Gastrocnemius medialis (tissue), 4 donors: ENCODE measurements around the gene ACTBL2. TPM values are rescaled to one million over a fixed set of nuclear protein-coding genes. Genes with fewer than 3 reads are reported as not detected.
"Not testable (repeated sequence)": the region's sequence is repeated elsewhere in the genome, so short reads cannot be mapped to it uniquely, and the experiment has no call there.

ENCODE experiments used
- ATAC-seq, 2 donors: fragments of 150-250 bp; one replicate each; pipeline ENCODE4 v1.9.1; 2016
- DNase-seq, 2 donors: peaks; one replicate each; pipeline ENCODE4 v3.0.0-alpha.2; 2019
- H3K27ac ChIP-seq, 4 donors: fragments of 200-600 bp; sonication (generic); 1 replicate in 1 of 4; 2 replicates in 3 of 4; pipeline ENCODE4 v1.5.1; 2016 to 2018; ENCODE audit warnings: mild to moderate bottlenecking in 2 of 4, moderate library complexity in 1 of 4
- H3K27me3 ChIP-seq, 3 donors: fragments of 200-600 bp; sonication (generic) in 2 of 3; 1 replicate in 1 of 3; 2 replicates in 2 of 3; pipeline versions ENCODE4 v1.5.1 to v1.6.0; 2016 to 2019; ENCODE audit warnings: mild to moderate bottlenecking in 1 of 3, moderate library complexity in 1 of 3
- H3K36me3 ChIP-seq, 2 donors: fragments of 200-600 bp; sonication (generic) in 1 of 2; one replicate each; pipeline ENCODE4 v1.5.1; 2017 to 2018
- H3K4me1 ChIP-seq, 2 donors: fragments of 200-600 bp; sonication (generic) in 1 of 2; one replicate each; pipeline ENCODE4 v1.5.1; 2016 to 2017; ENCODE audit warnings: mild to moderate bottlenecking in 2 of 2
- H3K4me3 ChIP-seq, 4 donors: fragments of 200-600 bp; sonication (generic) in 3 of 4; 1 replicate in 1 of 4; 2 replicates in 3 of 4; pipeline ENCODE4 v1.5.1; 2016 to 2019; ENCODE audit warnings: mild to moderate bottlenecking in 2 of 4
- H3K9me3 ChIP-seq, 3 donors: fragments of 200-600 bp; sonication (generic) in 2 of 3; 1 replicate in 1 of 3; 2 replicates in 2 of 3; pipeline ENCODE4 v1.5.1; 2016 to 2019
- POLR2A ChIP-seq, 2 donors: fragments of 450-650 bp; IDR thresholded peaks; one replicate each; pipeline ENCODE4 v1.6.1; 2017; ENCODE audit warnings: antibody characterized with exemption in 2 of 2, mild to moderate bottlenecking in 2 of 2, moderate library complexity in 2 of 2
- in situ Hi-C, 4 donors: fragments of 200-750 bp; cut with MboI; loops; one replicate each; pipeline versions ENCODE4 v1.15.0 to v1.8.0; 2017; ENCODE audit warnings: low sequenced_read_pairs in 4 of 4
- intact Hi-C: fragments of 100-400 bp; cut with DNase I; formaldehyde crosslinking; loops from one replicate; pipeline ENCODE4 v1.15.1; 2023; ENCODE audit warnings: low total_unique reads
- total RNA-seq, 4 donors: library from RNA; depleted of rRNA; stranded (reverse); fragments of >200 nt; gene quantifications; one replicate each; pipeline versions ENCODE4 v1.1.0 to v1.2.3, GENCODE V29; 2016
- TF ChIP-seq, protein P1 (sequence below), 5 experiments: fragments of 450-650 bp in 3 of 5; fragments of 200-600 bp in 2 of 5; sonication (generic) in 2 of 5; IDR thresholded peaks in 4 of 5; conservative IDR thresholded peaks in 1 of 5; 1 replicate in 4 of 5; 2 replicates in 1 of 5; pipeline ENCODE4 v1.5.1; 2016 to 2019; ENCODE audit warnings: antibody characterized with exemption in 5 of 5, mild to moderate bottlenecking in 3 of 5, moderate library complexity in 3 of 5

ACTBL2 gene
- total RNA-seq, 4 donors from 2014 or later, result not detected

GRCh38 chr5:57478826-57479225 lies 3.8 kb downstream of the ACTBL2 start:
- Histone ChIP-seq H3K27me3 (no peaks in the 10 kb centered on the region), H3K9me3 (no peaks in the 10 kb centered on the region), H3K4me3 (no peak overlapping the region), H3K36me3 (no peaks in the 10 kb centered on the region), H3K27ac (no peak overlapping the region), H3K4me1 (no peaks in the 10 kb centered on the region)
- TF ChIP-seq, protein P1, sequence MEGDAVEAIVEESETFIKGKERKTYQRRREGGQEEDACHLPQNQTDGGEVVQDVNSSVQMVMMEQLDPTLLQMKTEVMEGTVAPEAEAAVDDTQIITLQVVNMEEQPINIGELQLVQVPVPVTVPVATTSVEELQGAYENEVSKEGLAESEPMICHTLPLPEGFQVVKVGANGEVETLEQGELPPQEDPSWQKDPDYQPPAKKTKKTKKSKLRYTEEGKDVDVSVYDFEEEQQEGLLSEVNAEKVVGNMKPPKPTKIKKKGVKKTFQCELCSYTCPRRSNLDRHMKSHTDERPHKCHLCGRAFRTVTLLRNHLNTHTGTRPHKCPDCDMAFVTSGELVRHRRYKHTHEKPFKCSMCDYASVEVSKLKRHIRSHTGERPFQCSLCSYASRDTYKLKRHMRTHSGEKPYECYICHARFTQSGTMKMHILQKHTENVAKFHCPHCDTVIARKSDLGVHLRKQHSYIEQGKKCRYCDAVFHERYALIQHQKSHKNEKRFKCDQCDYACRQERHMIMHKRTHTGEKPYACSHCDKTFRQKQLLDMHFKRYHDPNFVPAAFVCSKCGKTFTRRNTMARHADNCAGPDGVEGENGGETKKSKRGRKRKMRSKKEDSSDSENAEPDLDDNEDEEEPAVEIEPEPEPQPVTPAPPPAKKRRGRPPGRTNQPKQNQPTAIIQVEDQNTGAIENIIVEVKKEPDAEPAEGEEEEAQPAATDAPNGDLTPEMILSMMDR (IDR thresholded peaks at IDR 0.05 in 4 of 5, conservative IDR thresholded peaks at IDR 0.05 in 1 of 5), result no peak
- in situ Hi-C loops, result no loop called here
- DNase-seq (no peak), ATAC-seq (no peak)
- intact Hi-C loops, result no loop called here

DNA sequence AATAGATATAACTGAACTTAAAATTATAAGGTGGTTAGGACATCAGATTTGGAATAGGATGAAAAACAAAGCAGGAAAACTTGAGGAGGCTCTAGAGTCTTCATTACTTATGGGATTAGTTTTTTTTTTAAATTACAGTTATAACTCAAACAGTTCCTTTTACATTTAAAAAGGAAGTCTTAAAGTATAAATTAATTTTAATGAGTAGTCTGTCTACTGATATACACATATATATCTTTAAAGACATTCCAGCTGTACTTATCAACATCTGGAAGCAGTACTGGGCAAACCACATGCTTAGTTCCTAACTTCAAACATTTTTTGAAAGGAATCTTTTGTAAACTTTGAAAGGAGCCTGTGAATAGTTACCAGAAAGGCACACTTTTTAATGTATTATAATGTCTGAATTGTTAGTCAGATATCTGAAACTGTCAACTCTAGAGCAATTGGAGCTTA lies 6.0 kb downstream of the ACTBL2 start:
- no peak overlapping the region for H3K27ac ChIP-seq
- H3K4me1 ChIP-seq, result no peaks in the 10 kb centered on the region
- in situ Hi-C loops (no loop called here), intact Hi-C loops (no loop called here)
- no peak overlapping the region for H3K4me3 ChIP-seq
- no peaks in the 10 kb centered on the region for H3K9me3 ChIP-seq
- no peaks in the 10 kb centered on the region for H3K27me3 ChIP-seq
- DNase-seq (no peak), ATAC-seq (no peak)
- TF ChIP-seq, protein P1 (IDR thresholded peaks at IDR 0.05 in 4 of 5, conservative IDR thresholded peaks at IDR 0.05 in 1 of 5), result no peak
- TF ChIP-seq POLR2A (IDR thresholded peaks at IDR 0.05), result no peak
- H3K36me3 ChIP-seq, result no peaks in the 10 kb centered on the region

- TF ChIP-seq POLR2A (IDR thresholded peaks at IDR 0.05), result no peak
- TF ChIP-seq, protein P1 (IDR thresholded peaks at IDR 0.05 in 4 of 5, conservative IDR thresholded peaks at IDR 0.05 in 1 of 5), result no peak
Measured at GRCh38 chr5:57470339-57470738, 12.3 kb downstream of the ACTBL2 start.

DNA sequence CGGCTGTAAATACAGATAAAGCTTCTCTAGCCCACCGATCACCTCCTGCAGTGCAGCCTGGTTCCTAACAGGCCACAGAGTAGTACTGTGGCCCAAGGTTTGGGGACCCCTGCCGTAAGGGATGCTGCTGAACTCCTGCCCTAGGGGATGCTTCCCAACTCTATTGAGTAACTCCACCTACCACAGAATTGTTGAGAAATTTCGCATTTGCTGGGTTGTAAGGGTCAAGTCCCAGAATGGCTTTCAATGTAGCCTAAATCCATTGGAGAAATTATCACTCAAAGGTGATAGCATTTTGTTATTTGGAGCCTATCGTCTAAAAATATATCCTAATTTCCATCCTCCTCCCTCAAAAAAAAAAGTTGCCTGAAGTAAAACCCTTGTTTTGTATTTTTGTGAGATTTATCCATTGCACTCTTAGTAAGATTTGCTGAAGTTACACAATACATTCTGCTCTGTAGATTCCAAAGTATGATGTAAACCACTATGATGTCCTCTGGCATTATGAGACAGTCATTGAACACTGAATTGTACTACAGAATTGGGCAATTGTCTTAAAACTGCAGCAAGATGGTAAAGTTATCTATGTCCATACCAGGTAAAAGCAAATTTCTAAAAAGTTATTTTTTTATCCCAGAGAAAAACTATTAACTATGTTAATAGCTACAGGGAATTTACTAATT lies 14.0 kb downstream of the ACTBL2 start:
- Histone ChIP-seq H3K9me3 (no peaks in the 10 kb centered on the region), H3K27me3 (no peaks in the 10 kb centered on the region), H3K27ac (no peak overlapping the region), H3K4me1 (no peaks in the 10 kb centered on the region), H3K36me3 (no peaks in the 10 kb centered on the region), H3K4me3 (no peak overlapping the region)
- intact Hi-C loops (no loop called here), in situ Hi-C loops (no loop called here)
- ATAC-seq (no peak), DNase-seq (no peak)
- TF ChIP-seq POLR2A (IDR thresholded peaks at IDR 0.05), result no peak
- TF ChIP-seq, protein P1 (IDR thresholded peaks at IDR 0.05 in 4 of 5, conservative IDR thresholded peaks at IDR 0.05 in 1 of 5), result no peak

More at GRCh38 chr5:57470339-57470738, 12.3 kb downstream of the ACTBL2 start:
- ATAC-seq, result no peak
- H3K27me3 ChIP-seq, result no peaks in the 10 kb centered on the region
- H3K4me1 ChIP-seq, result no peaks in the 10 kb centered on the region
- in situ Hi-C loops, result no loop called here
- no peak for DNase-seq
- no peak overlapping the region for H3K4me3 ChIP-seq
- H3K27ac ChIP-seq, result no peak overlapping the region
- H3K9me3 ChIP-seq, result no peaks in the 10 kb centered on the region
- no peaks in the 10 kb centered on the region for H3K36me3 ChIP-seq
- intact Hi-C loops, result no loop called here

DNA sequence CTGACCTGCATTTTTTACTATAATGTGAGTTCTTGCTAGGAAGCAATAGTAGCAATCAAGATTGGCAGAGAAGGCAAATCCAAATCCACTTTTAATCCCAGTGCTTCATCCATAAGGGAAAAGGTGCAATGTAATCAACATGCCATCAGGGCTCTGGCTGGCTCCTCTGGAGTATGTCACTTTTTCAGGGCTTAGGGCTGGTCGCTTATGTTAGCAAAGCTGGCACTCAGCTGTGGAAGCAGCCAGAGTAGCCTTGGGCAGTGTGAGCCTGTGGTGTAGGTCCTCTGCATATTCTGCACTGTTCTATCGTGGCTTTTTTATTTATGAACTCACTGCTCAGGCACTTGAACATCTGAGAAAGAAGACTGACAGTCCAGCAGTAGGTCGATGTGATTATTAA lies 16.1 kb downstream of the ACTBL2 start:
- ATAC-seq (no peak), DNase-seq (no peak)
- in situ Hi-C loops (no loop called here), intact Hi-C loops (no loop called here)
- no peak for TF ChIP-seq POLR2A (IDR thresholded peaks at IDR 0.05)
- TF ChIP-seq, protein P1 (IDR thresholded peaks at IDR 0.05 in 4 of 5, conservative IDR thresholded peaks at IDR 0.05 in 1 of 5), result no peak
- H3K27ac ChIP-seq, result no peak overlapping the region
- no peaks in the 10 kb centered on the region for H3K27me3 ChIP-seq
- no peak overlapping the region for H3K4me3 ChIP-seq
- no peaks in the 10 kb centered on the region for H3K4me1 ChIP-seq
- H3K36me3 ChIP-seq, result no peaks in the 10 kb centered on the region
- H3K9me3 ChIP-seq, result no peaks in the 10 kb centered on the region

DNA sequence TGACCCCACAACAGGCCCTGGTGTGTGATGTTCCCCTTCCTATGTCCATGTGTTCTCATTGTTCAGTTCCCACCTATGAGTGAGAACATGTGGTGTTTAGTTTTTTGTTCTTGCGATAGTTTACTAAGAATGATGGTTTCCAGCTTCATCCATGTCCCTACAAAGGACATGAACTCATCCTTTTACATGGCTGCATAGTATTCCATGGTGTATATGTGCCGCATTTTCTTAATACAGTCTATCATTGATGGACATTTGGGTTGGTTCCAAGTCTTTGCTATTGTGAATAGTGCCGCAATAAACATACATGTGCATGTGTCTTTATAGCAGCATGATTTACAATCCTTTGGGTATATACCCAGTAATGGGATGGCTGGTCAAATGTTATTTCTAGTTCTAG lies 22.6 kb downstream of the ACTBL2 start:
- H3K27me3 ChIP-seq, DNase-seq, H3K4me3 ChIP-seq, H3K36me3 ChIP-seq, H3K27ac ChIP-seq, H3K9me3 ChIP-seq, in situ Hi-C loops, ATAC-seq, intact Hi-C loops: not testable (repeated sequence)
- peaks cover 14 to 19% of the 10 kb centered on the region in 2 donors for H3K4me1 ChIP-seq
